OCI-LY3 (cell line): ENCODE results near the gene TSPAN3.

Source experiments
- CTCF ChIP-seq: fragments of 200-600, 300-600 bp; sonication (generic); IDR thresholded peaks from 2 replicates; pipeline ENCODE4 v1.5.1; 2014; ENCODE audit warnings: antibody characterized with exemption, low read length, low read depth
- EZH2phosphoT487 ChIP-seq: fragments of 200-600 bp; shearing (Covaris generic); IDR thresholded peaks from 2 replicates; pipeline ENCODE4 v1.6.1; 2018; ENCODE audit warnings: antibody characterized with exemption, mixed run types, low read depth

- TF ChIP-seq CTCF (no peak), EZH2phosphoT487 (no peak)
These were observed 32.3 kb downstream of the TSPAN3 start for GRCh38 chr15:77038312-77039216.
